Measurements from ENCODE around the gene DUSP18. TPM values are rescaled to one million over a fixed set of nuclear protein-coding genes. Genes with fewer than 3 reads are reported as not detected.

Gene DUSP18
- total RNA-seq, 2 donors from 2014 or later = 1.8 to 4.9 TPM

GRCh38 chr22:30643055-30643875 is 24.4 kb downstream of the DUSP18 start:
- peak overlapping the region in 1 of 2 donors; percentile 37 for H3K27ac ChIP-seq
- TF ChIP-seq, protein P1, sequence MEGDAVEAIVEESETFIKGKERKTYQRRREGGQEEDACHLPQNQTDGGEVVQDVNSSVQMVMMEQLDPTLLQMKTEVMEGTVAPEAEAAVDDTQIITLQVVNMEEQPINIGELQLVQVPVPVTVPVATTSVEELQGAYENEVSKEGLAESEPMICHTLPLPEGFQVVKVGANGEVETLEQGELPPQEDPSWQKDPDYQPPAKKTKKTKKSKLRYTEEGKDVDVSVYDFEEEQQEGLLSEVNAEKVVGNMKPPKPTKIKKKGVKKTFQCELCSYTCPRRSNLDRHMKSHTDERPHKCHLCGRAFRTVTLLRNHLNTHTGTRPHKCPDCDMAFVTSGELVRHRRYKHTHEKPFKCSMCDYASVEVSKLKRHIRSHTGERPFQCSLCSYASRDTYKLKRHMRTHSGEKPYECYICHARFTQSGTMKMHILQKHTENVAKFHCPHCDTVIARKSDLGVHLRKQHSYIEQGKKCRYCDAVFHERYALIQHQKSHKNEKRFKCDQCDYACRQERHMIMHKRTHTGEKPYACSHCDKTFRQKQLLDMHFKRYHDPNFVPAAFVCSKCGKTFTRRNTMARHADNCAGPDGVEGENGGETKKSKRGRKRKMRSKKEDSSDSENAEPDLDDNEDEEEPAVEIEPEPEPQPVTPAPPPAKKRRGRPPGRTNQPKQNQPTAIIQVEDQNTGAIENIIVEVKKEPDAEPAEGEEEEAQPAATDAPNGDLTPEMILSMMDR (IDR thresholded peaks at IDR 0.05) = no peak
- H3K27me3 ChIP-seq = no peaks in the 10 kb centered on the region
- H3K4me1 ChIP-seq = peaks cover 0 to 21% of the 10 kb centered on the region in 2 donors
- no peaks in the 10 kb centered on the region for H3K9me3 ChIP-seq
- peaks cover 6% of the 10 kb centered on the region for H3K36me3 ChIP-seq
- H3K4me3 ChIP-seq = no peak overlapping the region
- DNase-seq (ENCODE audit: low spot score) = no peak

GRCh38 chr22:30640839-30641430 is 26.7 kb downstream of the DUSP18 start:
- DNase-seq (ENCODE audit: low spot score) = no peak
- Histone ChIP-seq H3K27me3 (no peaks in the 10 kb centered on the region), H3K4me3 (no peak overlapping the region), H3K9me3 (no peaks in the 10 kb centered on the region), H3K4me1 (peaks cover 0 to 40% of the 10 kb centered on the region in 2 donors), H3K27ac (no peak overlapping the region), H3K36me3 (no peaks in the 10 kb centered on the region)
- TF ChIP-seq, protein P1 (IDR thresholded peaks at IDR 0.05) = no peak

DNA sequence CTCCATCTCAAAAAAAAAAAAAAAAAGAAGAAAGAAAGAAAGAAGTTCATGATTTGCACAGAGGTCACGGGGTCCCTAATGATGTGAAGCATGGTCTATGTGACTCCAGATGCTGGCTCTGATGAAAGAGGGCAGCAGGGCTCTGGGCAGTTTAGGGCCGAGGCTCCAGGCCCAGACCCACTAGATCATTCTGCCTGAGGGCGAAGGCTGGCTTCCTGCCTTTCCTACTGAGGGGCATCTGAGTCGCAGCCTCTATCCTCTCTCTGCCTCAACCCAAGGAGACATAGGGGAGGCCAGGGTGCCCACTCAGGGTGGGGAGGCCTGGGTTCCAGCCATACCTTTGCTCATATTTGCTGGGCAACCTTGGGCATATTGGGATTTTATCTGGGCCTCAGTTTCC is 27.3 kb downstream of the DUSP18 start:
- H3K36me3 ChIP-seq = no peaks in the 10 kb centered on the region
- TF ChIP-seq, protein P1 (IDR thresholded peaks at IDR 0.05) = no peak
- H3K27ac ChIP-seq = no peak overlapping the region
- no peaks in the 10 kb centered on the region for H3K27me3 ChIP-seq
- DNase-seq (ENCODE audit: low spot score) = no peak
- H3K9me3 ChIP-seq = no peaks in the 10 kb centered on the region
- H3K4me1 ChIP-seq = peaks cover 0 to 43% of the 10 kb centered on the region in 2 donors
- no peak overlapping the region for H3K4me3 ChIP-seq

- H3K27ac ChIP-seq = no peak overlapping the region
- no peaks in the 10 kb centered on the region for H3K27me3 ChIP-seq
- H3K9me3 ChIP-seq = no peaks in the 10 kb centered on the region
- no peak for DNase-seq (ENCODE audit: low spot score)
- no peaks in the 10 kb centered on the region for H3K36me3 ChIP-seq
- H3K4me1 ChIP-seq = peaks cover 0 to 44% of the 10 kb centered on the region in 2 donors
- TF ChIP-seq, protein P1 (IDR thresholded peaks at IDR 0.05) = no peak
- no peak overlapping the region for H3K4me3 ChIP-seq
Observed at GRCh38 chr22:30637701-30638114, 30.0 kb downstream of the DUSP18 start.

DNA sequence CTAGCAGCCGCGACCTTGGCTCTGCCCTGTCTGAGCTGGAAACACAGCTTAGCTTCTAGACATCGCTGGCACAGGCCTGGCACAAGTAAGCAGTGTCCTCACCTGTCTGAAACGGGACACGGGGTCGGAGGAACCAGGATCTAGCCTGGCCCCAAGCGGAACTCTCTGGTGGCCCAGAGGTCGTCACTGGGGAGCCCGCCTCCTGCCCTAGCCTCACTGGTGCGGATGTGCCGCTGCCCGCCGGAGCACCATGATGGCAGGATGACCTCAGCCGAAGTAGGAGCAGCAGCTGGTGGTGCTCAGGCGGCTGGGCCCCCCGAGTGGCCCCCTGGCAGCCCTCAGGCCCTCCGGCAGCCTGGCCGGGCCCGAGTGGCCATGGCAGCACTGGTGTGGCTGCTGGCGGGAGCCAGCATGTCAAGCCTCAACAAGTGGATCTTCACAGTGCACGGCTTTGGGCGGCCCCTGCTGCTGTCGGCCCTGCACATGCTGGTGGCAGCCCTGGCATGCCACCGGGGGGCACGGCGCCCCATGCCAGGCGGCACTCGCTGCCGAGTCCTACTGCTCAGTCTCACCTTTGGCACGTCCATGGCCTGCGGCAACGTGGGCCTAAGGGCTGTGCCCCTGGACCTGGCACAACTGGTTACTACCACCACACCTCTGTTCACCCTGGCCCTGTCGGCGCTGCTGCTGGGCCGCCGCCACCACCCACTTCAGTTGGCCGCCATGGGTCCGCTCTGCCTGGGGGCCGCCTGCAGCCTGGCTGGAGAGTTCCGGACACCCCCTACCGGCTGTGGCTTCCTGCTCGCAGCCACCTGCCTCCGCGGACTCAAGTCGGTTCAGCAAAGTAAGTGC is 31.2 kb downstream of the DUSP18 start:
- Histone ChIP-seq H3K4me1 (peaks cover 0 to 44% of the 10 kb centered on the region in 2 donors), H3K27me3 (no peaks in the 10 kb centered on the region), H3K4me3 (peak overlapping the region; percentile 60 to 77), H3K36me3 (no peaks in the 10 kb centered on the region), H3K27ac (peak overlapping the region; percentile 93 to 94), H3K9me3 (no peaks in the 10 kb centered on the region)
- TF ChIP-seq, protein P1 (IDR thresholded peaks at IDR 0.05) = no peak
- no peak for DNase-seq (ENCODE audit: low spot score)

Measured in right atrium auricular region (tissue), 2 donors.